Skeletal muscle satellite cell (primary cell): ENCODE data around the gene DIPK1A. TPM values are rescaled to one million over a fixed set of nuclear protein-coding genes. Genes with fewer than 3 reads are reported as not detected.

Experiments
- H3K27me3 ChIP-seq: 2 replicates; pipeline ENCODE4 v1.7.0; 2013; ENCODE audit warnings: low read length; ENCODE audit not compliant: control insufficient read depth, insufficient read depth
- H3K36me3 ChIP-seq: 2 replicates; pipeline ENCODE4 v1.7.0; 2013; ENCODE audit warnings: mild to moderate bottlenecking, control low read depth, low read length; ENCODE audit not compliant: insufficient read depth
- H3K4me1 ChIP-seq: 2 replicates; pipeline ENCODE4 v1.7.0; 2013; ENCODE audit warnings: low read length; ENCODE audit not compliant: control insufficient read depth, insufficient read depth
- H3K4me2 ChIP-seq: 2 replicates; pipeline ENCODE4 v1.7.0; 2013; ENCODE audit warnings: mild to moderate bottlenecking, low read length
- H3K4me3 ChIP-seq: 2 replicates; pipeline ENCODE4 v1.7.0; 2013; ENCODE audit warnings: low read length
- H3K9ac ChIP-seq: 2 replicates; pipeline ENCODE4 v1.7.0; 2013; ENCODE audit warnings: mild to moderate bottlenecking, low read depth, low read length, moderate library complexity
- H3K9me3 ChIP-seq: replicated peaks from 2 replicates; pipeline ENCODE4 v1.7.0; 2013; ENCODE audit warnings: mild to moderate bottlenecking, control low read depth, low read length
- total RNA-seq: library from RNA; depleted of rRNA; stranded (reverse); fragments of >200 nt; gene quantifications from 2 replicates; pipeline ENCODE4 v1.2.3, GENCODE V29; 2012; rRNA removed

DIPK1A gene
- 6.8 and 11.9 TPM in 2 replicates for total RNA-seq

- Histone ChIP-seq H3K4me2 (peak within 1 kb of the TSS; percentile 98), H3K4me1 (peaks cover 13% of the 10 kb centered on the region), H3K27me3 (peaks cover 18% of the 10 kb centered on the region), H3K9me3 (no peaks in the 10 kb centered on the region), H3K4me3 (peak within 1 kb of the TSS; percentile 90), H3K36me3 (no peaks in the 10 kb centered on the region), H3K9ac (peak within 1 kb of the TSS; percentile 94)
Observed at GRCh38 chr1:92961131-92961895, at the start of gene DIPK1A. Gene DIPK1A (minus strand): TSS chr1:92961462. CDS start chr1:92961429, 33 bp downstream.

DNA sequence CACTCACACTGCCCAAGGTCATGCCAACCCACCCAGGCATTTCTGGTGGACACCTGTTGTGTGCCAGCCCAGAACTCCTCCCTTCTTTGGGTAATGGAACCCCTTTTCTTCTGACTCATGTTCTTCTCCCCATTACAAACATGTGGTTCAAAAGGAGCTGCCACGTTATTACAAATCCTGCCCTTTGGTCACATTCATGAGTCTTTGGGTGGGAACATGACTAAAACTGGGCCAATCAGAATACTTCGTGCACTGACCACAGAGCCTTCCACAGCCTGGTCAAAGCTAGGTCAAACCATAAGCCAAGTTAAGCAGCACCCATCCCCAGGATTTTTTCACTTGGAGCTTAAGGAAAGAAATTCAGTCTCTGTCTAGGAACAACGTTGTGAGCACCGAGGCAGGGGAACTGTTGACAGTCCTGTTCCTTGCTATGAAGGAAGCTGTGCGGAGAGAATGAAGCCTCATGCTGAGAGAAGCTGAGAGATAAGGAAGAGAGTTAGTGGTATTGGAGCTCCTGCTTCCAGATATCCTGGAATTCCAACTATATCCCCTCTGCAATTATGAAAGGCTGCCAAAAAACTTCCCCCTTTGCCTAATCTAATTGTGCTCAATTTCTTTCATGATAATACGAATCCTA lies 46.8 kb upstream of the DIPK1A start:
- no peak overlapping the region for H3K4me2 ChIP-seq
- H3K9ac ChIP-seq: no peak overlapping the region
- peaks cover 3% of the 10 kb centered on the region for H3K4me1 ChIP-seq
- no peaks in the 10 kb centered on the region for H3K9me3 ChIP-seq
- no peaks in the 10 kb centered on the region for H3K36me3 ChIP-seq
- H3K27me3 ChIP-seq: peaks cover 28% of the 10 kb centered on the region
- H3K4me3 ChIP-seq: no peak overlapping the region

DNA sequence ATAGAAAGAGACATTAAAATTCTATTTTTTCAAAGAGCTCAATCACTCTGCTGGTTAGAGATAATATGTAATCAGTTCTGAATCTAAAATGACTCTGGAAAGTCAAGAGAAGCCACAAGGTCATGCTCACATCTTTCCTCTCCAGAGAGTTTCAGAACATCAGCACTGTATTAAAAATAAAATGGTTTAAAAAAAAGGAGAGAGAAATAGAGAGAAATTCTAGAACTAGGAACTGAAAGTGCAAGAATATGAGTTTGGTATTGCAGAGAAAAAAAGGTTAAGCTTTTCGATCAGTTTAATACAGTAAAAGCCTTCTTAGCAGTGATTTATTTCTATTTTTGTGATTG lies 44.0 kb upstream of the DIPK1A start:
- no peaks in the 10 kb centered on the region for H3K36me3 ChIP-seq
- no peak overlapping the region for H3K4me3 ChIP-seq
- H3K4me2 ChIP-seq: no peak overlapping the region
- no peaks in the 10 kb centered on the region for H3K9me3 ChIP-seq
- H3K4me1 ChIP-seq: peaks cover 11% of the 10 kb centered on the region
- no peak overlapping the region for H3K9ac ChIP-seq
- peaks cover 45% of the 10 kb centered on the region for H3K27me3 ChIP-seq

DNA sequence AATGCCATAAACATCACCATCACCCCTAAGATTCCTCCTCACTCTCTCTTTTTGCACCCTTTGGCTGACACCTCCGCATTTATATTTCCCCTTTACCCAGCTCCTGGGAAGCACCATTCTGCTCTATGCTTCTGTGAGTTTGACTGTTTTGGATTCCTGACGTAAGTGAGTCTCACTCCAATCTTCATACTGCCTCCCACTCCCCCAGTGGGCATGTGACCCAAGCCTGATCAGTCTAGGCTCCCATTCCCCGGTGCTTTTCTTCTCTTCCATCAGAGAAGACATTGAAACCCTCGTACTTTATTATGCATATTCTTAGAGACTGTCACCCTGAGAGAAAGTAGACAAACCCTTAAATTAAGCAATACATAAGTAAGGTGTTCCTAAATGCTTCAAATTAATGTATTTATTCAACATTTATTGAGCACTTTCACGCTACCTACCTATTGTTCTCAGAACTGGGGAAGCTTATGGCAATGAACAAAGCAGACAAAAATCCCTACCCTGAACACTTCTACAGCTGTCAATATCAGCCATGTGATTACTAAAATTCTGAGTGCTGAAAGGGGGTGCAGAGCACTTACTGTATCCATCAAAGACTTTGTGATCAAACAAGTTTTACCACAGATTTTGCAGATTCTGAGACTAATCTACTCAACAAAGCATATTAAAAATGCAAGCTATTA lies 43.4 kb upstream of the DIPK1A start:
- Histone ChIP-seq H3K27me3 (peaks cover 49% of the 10 kb centered on the region), H3K4me3 (no peak overlapping the region), H3K4me1 (peaks cover 11% of the 10 kb centered on the region), H3K4me2 (no peak overlapping the region), H3K9ac (no peak overlapping the region), H3K9me3 (no peaks in the 10 kb centered on the region), H3K36me3 (no peaks in the 10 kb centered on the region)

- no peak overlapping the region for H3K4me3 ChIP-seq
- H3K9me3 ChIP-seq: no peaks in the 10 kb centered on the region
- H3K4me2 ChIP-seq: no peak overlapping the region
- H3K36me3 ChIP-seq: no peaks in the 10 kb centered on the region
- H3K9ac ChIP-seq: no peak overlapping the region
- H3K27me3 ChIP-seq: peaks cover 51% of the 10 kb centered on the region
- H3K4me1 ChIP-seq: peaks cover 11% of the 10 kb centered on the region
Observed at GRCh38 chr1:93003981-93004380, 42.7 kb upstream of the DIPK1A start.

DNA sequence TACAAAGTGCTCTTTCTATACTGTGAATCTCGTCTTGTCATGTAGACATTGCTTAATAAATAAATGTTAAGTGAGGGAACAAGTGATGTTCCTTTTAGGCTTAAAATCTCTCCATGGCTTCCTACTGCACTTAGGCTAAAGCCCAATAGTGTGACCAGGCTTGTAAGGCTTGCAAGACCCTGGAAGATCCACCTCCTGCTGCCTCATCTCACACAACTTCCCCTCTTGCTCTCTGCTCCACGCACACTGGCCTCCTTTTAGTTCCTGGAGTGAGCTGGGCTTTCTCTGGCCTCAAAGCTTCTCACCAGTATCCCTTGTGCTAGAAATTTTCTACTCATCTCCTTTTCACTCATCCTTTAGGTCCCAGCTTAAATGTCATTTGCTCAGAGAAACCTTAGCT lies 41.5 kb upstream of the DIPK1A start:
- no peaks in the 10 kb centered on the region for H3K9me3 ChIP-seq
- H3K27me3 ChIP-seq: peaks cover 51% of the 10 kb centered on the region
- H3K4me2 ChIP-seq: no peak overlapping the region
- H3K4me1 ChIP-seq: peaks cover 8% of the 10 kb centered on the region
- no peak overlapping the region for H3K9ac ChIP-seq
- H3K36me3 ChIP-seq: no peaks in the 10 kb centered on the region
- no peak overlapping the region for H3K4me3 ChIP-seq

DNA sequence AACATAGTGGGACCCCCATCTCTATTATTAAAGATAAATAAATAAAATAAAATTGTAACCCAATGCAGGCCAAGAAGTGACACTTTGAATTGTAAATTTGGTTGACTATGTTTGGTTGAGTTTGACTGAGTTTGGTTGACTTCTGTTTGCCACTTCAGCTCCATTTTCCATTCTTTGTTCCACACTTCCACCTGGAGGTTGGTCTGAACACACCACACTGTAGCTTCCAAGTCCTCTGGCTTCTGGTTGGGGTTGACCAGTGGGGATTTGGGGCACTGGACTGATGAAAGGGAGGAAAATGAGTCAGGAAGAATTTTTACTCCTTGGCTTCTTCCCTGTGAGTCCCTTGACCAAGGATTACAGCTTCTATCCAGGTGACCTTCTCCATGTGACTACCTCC lies 40.6 kb upstream of the DIPK1A start:
- Histone ChIP-seq H3K36me3 (no peaks in the 10 kb centered on the region), H3K4me3 (no peak overlapping the region), H3K4me2 (no peak overlapping the region), H3K9ac (no peak overlapping the region), H3K27me3 (peaks cover 53% of the 10 kb centered on the region), H3K9me3 (no peaks in the 10 kb centered on the region), H3K4me1 (peaks cover 8% of the 10 kb centered on the region)

DNA sequence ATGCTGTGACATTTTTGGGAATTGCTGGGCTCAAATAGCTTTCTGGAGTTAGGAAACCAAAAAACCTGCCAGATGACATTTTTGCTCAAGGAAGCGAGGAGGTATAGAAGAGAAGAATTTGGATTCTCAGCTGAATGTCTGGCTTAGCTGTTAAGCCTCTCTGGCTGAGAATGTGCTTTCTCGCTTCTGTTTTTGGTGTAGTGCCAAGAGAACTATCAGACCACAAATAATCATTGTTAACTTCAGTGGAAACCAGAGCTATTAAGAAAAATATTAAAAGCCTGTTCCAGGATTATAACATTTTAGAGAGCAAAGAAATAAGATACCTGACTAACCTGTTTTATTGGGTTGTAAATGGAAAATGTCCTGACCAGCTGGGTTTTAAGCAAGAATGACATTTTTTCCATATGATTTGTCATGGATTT lies 39.5 kb upstream of the DIPK1A start:
- H3K4me2 ChIP-seq: no peak overlapping the region
- H3K9ac ChIP-seq: no peak overlapping the region
- no peak overlapping the region for H3K4me3 ChIP-seq
- H3K9me3 ChIP-seq: no peaks in the 10 kb centered on the region
- H3K4me1 ChIP-seq: peaks cover 8% of the 10 kb centered on the region
- H3K27me3 ChIP-seq: peaks cover 58% of the 10 kb centered on the region
- H3K36me3 ChIP-seq: no peaks in the 10 kb centered on the region

DNA sequence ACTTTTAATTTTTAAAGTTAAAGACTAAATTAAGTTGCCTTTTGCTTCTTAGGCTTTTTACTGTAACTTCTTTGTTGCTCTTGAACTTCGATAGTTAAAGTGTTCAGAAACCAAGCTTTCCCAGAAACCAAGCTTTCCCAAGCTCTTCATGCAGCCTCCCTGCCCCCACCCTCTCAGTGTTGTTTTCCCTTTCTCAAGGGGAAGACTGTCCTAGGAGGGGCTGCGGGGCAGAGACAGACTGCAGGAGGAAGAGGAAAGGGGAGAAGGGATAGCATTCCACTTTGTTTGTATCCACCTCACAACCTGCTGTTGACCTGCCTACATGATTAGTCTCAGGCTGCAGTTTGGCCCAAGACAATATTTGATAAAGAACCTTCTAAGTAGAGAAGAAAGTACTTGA lies 39.0 kb upstream of the DIPK1A start:
- Histone ChIP-seq H3K4me2 (no peak overlapping the region), H3K9ac (no peak overlapping the region), H3K36me3 (no peaks in the 10 kb centered on the region), H3K4me3 (no peak overlapping the region), H3K4me1 (peaks cover 8% of the 10 kb centered on the region), H3K9me3 (no peaks in the 10 kb centered on the region), H3K27me3 (peaks cover 62% of the 10 kb centered on the region)

GRCh38 chr1:92998821-92999220 lies 37.6 kb upstream of the DIPK1A start:
- Histone ChIP-seq H3K9ac (no peak overlapping the region), H3K4me1 (peaks cover 8% of the 10 kb centered on the region), H3K36me3 (no peaks in the 10 kb centered on the region), H3K27me3 (peaks cover 52% of the 10 kb centered on the region), H3K4me3 (no peak overlapping the region), H3K9me3 (no peaks in the 10 kb centered on the region), H3K4me2 (no peak overlapping the region)

- Histone ChIP-seq H3K9me3 (no peaks in the 10 kb centered on the region), H3K4me2 (no peak overlapping the region), H3K4me3 (no peak overlapping the region), H3K27me3 (peaks cover 38% of the 10 kb centered on the region), H3K36me3 (no peaks in the 10 kb centered on the region), H3K4me1 (peaks cover 3% of the 10 kb centered on the region), H3K9ac (no peak overlapping the region)
Observed at GRCh38 chr1:92995441-92996430, 34.5 kb upstream of the DIPK1A start.
